ENCODE results near the gene RING1. TPM values are rescaled to one million over a fixed set of nuclear protein-coding genes. Genes with fewer than 3 reads are reported as not detected.
A peak's percentile ranks its signal among the peaks of the same experiment; 100 is the strongest.

Gene RING1
- 23.9 and 25.7 TPM in 2 replicates for total RNA-seq

DNA sequence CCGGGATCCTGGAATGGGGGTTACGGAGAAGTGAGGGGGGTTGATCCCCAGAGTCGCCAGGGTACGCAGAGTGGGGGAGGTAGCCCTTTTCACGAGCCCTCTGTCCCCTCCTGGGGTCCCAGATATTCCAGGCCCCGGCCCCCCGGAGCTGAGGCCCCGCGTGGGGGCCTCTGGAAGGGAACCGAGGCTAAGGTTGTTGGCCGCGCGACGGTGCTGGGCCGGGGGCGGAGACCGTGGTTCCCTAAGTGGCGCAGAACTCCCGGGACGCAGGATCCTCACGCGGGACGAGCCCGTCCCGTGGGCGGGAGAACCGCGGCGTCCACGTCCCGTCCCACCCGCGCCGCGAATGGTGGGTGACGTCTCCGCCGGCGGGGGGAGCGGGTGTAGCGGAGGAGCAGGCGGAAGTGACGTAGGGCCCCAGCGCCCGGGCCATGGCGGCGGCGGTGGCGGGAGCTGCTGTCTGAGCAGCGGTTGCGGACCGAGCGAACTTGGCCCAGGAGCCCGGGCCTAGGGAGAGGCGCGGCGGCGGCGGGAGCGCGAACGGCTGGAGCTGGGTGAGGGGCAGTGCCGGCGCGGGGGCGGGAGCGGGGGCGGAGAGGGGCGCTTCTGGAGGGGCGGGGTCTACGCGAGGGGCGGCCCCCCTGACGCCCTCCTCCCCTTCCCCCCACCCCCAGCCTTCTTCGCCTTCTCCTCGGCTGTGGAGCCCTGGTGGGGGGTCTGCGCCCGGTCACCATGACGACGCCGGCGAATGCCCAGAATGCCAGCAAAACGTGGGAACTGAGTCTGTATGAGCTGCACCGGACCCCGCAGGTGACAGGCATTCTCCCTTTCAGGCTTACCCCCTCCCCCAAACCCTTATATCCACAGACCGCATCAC is at the start of gene RING1:
Gene RING1 (plus strand): TSS at position 410 of the 877 bp plus-strand sequence. CDS start 323 bp downstream, at position 733.

DNA sequence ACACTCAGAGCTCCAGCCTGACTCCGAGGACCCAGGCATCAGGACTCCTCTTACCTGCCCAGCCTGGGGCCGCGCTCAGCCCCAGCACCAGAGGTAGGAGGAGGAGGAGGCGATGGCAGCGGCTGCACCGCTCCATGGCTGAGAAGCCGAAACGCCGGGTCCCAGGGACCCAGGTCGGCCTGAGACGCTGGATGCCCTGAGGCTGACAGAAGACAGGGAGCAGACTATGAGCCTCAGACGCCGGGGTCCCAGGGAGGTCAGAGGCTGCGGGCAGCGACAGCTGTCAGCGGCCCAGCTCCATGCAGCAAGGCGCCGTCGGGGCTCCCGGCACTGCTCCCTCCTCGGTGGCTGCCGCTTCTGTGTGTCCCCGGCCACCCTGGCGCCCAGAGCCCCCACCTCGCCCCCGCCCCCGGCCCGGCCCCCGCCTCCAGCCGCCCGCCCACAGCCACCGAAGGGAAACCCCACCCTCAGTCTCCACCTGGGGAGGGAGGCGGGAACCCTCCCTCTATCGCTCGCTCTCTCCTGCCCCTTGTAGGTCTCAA is 16.1 kb upstream of the RING1 start, which contains the start of gene COL11A2:
Gene COL11A2 (minus strand): TSS at position 363 of the 542 bp plus-strand sequence. CDS start 227 bp downstream, at position 136.

GRCh38 chr6:33200219-33201146 is 7.8 kb upstream of the RING1 start, which contains the start of the genes RXRB and SLC39A7:
Gene RXRB, minus strand, starts transcription at chr6:33200665. Its CDS starts 189 bp downstream, at chr6:33200476.
Gene SLC39A7, plus strand, starts transcription at chr6:33200867. Its CDS starts 379 bp downstream, at chr6:33201246.

DNA sequence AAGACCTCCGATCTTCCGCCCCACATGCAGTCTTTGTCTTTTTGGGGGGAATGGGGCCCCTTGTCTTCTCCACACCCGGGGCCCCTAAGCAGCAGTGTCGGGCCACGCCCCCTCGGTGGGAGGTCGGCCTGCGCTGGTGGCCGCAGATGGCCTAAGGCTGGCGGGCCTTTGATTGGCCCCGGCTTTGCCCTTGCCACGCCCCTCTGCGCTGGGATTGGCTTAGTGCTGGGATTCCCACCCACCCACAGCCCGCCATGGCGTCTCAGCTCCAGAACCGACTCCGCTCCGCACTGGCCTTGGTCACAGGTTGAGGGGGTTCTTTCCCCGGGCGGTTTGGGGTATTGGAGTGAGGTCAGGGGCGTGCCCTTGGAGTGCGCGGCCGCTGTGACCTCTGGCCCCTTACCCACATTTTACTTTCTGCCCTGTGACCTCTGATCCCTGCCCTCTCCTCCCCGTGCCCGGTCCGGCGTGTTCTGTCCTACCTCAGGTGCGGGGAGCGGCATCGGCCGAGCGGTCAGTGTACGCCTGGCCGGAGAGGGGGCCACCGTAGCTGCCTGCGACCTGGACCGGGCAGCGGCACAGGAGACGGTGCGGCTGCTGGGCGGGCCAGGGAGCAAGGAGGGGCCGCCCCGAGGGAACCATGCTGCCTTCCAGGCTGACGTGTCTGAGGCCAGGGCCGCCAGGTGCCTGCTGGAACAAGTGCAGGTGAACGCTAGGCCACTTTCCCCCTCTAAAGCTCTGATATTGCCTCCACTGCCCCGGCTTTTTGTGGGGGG is 3.7 kb upstream of the RING1 start, which contains the start of gene HSD17B8:
Gene HSD17B8 (plus strand): TSS at position 241 of the 776 bp plus-strand sequence. CDS start 14 bp downstream, at position 255.

Small RNA genes lying within 50 kb of the gene (small RNA-seq; reads per million reads assigned to genes)
- gene MIR219A1 = 1.2 reads per million, percentile 53 among the genes with 10 or more reads in this experiment
- gene RNY4P10 = not detected

Other genes with a start within 250 kb of the RING1 start
- 133 and 138 TPM in 2 replicates for gene BRD2, start 239.9 kb upstream of the RING1 start, total RNA-seq
- 0.11 TPM in 1 of 2 replicates, not detected in the other for gene HLA-DOA, start 198.9 kb upstream of the RING1 start, total RNA-seq
- 7.6 and 11.9 TPM in 2 replicates for gene HLA-DPA1, start 134.9 kb upstream of the RING1 start, total RNA-seq
- 21.0 and 34.6 TPM in 2 replicates for gene HLA-DPB1, start 132.5 kb upstream of the RING1 start, total RNA-seq
- 0.26 and 0.65 TPM in 2 replicates for gene COL11A2, start 16.0 kb upstream of the RING1 start, total RNA-seq
- 18.2 and 22.6 TPM in 2 replicates for gene RXRB, start 7.8 kb upstream of the RING1 start, total RNA-seq
- gene SLC39A7, start 7.6 kb upstream of the RING1 start, total RNA-seq = 84.9 and 96.4 TPM in 2 replicates
- gene HSD17B8, start 3.8 kb upstream of the RING1 start, total RNA-seq = 3.2 and 3.3 TPM in 2 replicates
- 42.2 and 44.6 TPM in 2 replicates for gene VPS52, start 63.4 kb downstream of the RING1 start, total RNA-seq
- 2,534 and 3,321 TPM in 2 replicates for gene RPS18, start 63.6 kb downstream of the RING1 start, total RNA-seq
- 7.6 and 8.2 TPM in 2 replicates for gene B3GALT4, start 68.6 kb downstream of the RING1 start, total RNA-seq
- gene WDR46, start 80.7 kb downstream of the RING1 start, total RNA-seq = 60.0 and 62.0 TPM in 2 replicates
- gene PFDN6, start 81.1 kb downstream of the RING1 start, total RNA-seq = 16.6 and 26.2 TPM in 2 replicates
- gene RGL2, start 90.4 kb downstream of the RING1 start, total RNA-seq = 19.7 and 20.3 TPM in 2 replicates
- gene TAPBP, start 105.6 kb downstream of the RING1 start, total RNA-seq = 81.8 and 85.3 TPM in 2 replicates
- gene ZBTB22, start 109.2 kb downstream of the RING1 start, total RNA-seq = 11.1 and 11.9 TPM in 2 replicates
- gene DAXX, start 114.5 kb downstream of the RING1 start, total RNA-seq = 22.9 and 36.4 TPM in 2 replicates
- 10.5 and 15.9 TPM in 2 replicates for gene KIFC1, start 183.3 kb downstream of the RING1 start, total RNA-seq
- gene PHF1, start 202.5 kb downstream of the RING1 start, total RNA-seq = 19.7 and 22.9 TPM in 2 replicates
- gene CUTA, start 209.6 kb downstream of the RING1 start, total RNA-seq = 88.9 and 103 TPM in 2 replicates
- gene SYNGAP1, start 211.6 kb downstream of the RING1 start, total RNA-seq = 6.3 and 6.4 TPM in 2 replicates
- gene ZBTB9, start 246.1 kb downstream of the RING1 start, total RNA-seq = 3.3 and 5.0 TPM in 2 replicates